H1 (cell line): ENCODE measurements around the gene LCOR. TPM values are rescaled to one million over a fixed set of nuclear protein-coding genes. Genes with fewer than 3 reads are reported as not detected.

Source experiments
- BACH1 ChIP-seq: IDR thresholded peaks from 2 replicates; pipeline ENCODE4 v1.6.1; 2012; ENCODE audit warnings: low read length, improper control_type of control experiment
- CBX5 ChIP-seq: fragments of 300-800, 300-1000 bp; sonication (generic); IDR thresholded peaks from 2 replicates; pipeline ENCODE4 v1.7.1; 2016; ENCODE audit warnings: antibody characterized with exemption, low read length, low read depth
- JUND ChIP-seq: IDR thresholded peaks from 2 replicates; pipeline ENCODE4 v1.6.1; 2011; ENCODE audit warnings: mild to moderate bottlenecking, improper control_type of control experiment, low read length
- KDM4A ChIP-seq: IDR thresholded peaks from one replicate; pipeline ENCODE4 v1.7.1; 2012; ENCODE audit warnings: low read depth, mild to moderate bottlenecking, moderate library complexity, low read length, inconsistent platforms; ENCODE audit not compliant: severe bottlenecking
- RBBP5 ChIP-seq: IDR thresholded peaks from 2 replicates; pipeline ENCODE4 v1.7.1; 2012; ENCODE audit warnings: low read depth, mild to moderate bottlenecking, inconsistent platforms, low read length, moderate library complexity, borderline replicate concordance
- SAP30 ChIP-seq: fragments of 300-600 bp; sonication (generic); IDR thresholded peaks from 2 replicates; pipeline ENCODE4 v1.7.1; 2012; ENCODE audit warnings: low read length, moderate library complexity, mild to moderate bottlenecking, inconsistent platforms; ENCODE audit not compliant: insufficient read depth, insufficient replicate concordance
- SIX5 ChIP-seq: IDR thresholded peaks from 2 replicates; pipeline ENCODE4 v1.6.1; 2011; ENCODE audit warnings: mild to moderate bottlenecking, low read depth, low read length
- SP4 ChIP-seq: IDR thresholded peaks from 2 replicates; pipeline ENCODE4 v1.6.1; 2012; ENCODE audit warnings: low read length, inconsistent platforms
- polyA plus RNA-seq, 7 experiments: library from polyadenylated mRNA; depleted of rRNA in 3 of 7; stranded (reverse) in 5 of 7; unstranded in 2 of 7; fragments of >200 nt in 5 of 7; fragments of 200-250 nt in 2 of 7; gene quantifications; 1 replicate in 5 of 7; 2 replicates in 1 of 7; 4 replicates in 1 of 7; pipeline versions ENCODE4 v1.2.1 to v1.2.3, GENCODE V29; 2011 to 2013; ENCODE audit warnings: missing spikeins in 2 of 7, mixed read lengths in 2 of 7
- total RNA-seq: library from RNA; stranded (reverse); fragmentation: NEBNext Ultra II Directional; extraction: Animal tissue kit (Norgen Biotek cat#: 25700); gene quantifications from 2 replicates; pipeline ENCODE4 v1.2.1, GENCODE V29; 2021

Gene LCOR
- total and polyA plus RNA-seq, 2 of the 8 experiments (the other 6 are each of a cell fraction or from before 2014, with no cell fraction given), result 4.7 to 25.5 TPM

GRCh38 chr10:97010695-97011206, 178.7 kb downstream of the LCOR start (continued):
- no peak for TF ChIP-seq KDM4A
- TF ChIP-seq RBBP5, result no peak
- TF ChIP-seq SAP30, result no peak
- no peak for TF ChIP-seq JUND
- no peak for TF ChIP-seq CBX5
- TF ChIP-seq SIX5, result no peak
- TF ChIP-seq SP4, result no peak
- no peak for TF ChIP-seq BACH1
